Skeletal muscle cell (primary cell): ENCODE results near the gene R3HDM2.
"Not testable (repeated sequence)": the region's sequence is repeated elsewhere in the genome, so short reads cannot be mapped to it uniquely, and the experiment has no call there.

Experiments
- DNase-seq: peaks from one replicate; pipeline ENCODE4 v3.0.0-alpha.2; 2010; ENCODE audit warnings: low read depth
- H3K4me3 ChIP-seq: 2 replicates; pipeline ENCODE4 v1.5.1; 2011; ENCODE audit warnings: low read depth, mild to moderate bottlenecking, control low read depth, low read length, moderate library complexity

R3HDM2 gene

DNA sequence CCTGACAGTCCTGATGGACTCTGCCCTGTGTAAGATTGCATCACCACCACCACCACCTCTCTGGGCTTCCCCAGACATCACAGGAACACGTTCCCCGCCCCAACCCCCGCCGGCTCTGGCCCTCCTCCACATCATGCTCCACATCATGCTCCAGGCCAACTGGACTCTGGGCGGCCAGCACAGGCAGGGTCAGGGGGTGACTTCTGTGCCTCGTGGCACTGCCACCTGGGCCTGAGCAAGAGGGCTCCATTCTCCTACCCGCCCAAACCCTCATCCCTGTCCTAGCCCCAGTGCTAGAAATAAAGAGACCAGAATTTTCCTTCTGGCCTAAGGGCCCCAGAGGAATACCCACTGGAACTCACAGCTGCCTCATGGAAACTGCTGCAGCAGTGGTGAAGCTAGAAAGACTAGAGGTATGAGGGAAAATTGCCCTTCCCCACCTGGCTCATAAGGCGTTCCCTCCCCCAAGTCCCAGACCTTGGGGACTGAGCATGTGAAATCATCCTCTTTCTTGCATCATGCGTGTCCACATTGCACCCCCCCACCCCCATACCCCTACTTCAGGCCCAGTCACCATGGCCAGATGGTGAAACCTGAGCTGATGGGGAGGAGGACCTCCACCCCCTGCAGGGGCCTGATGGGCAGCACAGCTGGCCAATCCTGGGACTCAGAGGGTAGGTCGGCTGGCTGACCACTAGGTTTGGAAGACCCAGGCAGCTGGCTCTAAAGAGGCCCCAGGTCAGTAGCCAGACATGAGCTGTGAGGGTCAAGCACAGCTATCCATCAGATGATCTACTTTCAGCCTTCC is 23.9 kb upstream of the R3HDM2 start, which contains the start of gene INHBE:
INHBE (plus strand) TSS at position 742 of the 808 bp plus-strand sequence. CDS start 230 bp downstream, outside the sequence.
- peak within 1 kb of the TSS; percentile 33 for H3K4me3 ChIP-seq
- peak; percentile 96 for DNase-seq

DNA sequence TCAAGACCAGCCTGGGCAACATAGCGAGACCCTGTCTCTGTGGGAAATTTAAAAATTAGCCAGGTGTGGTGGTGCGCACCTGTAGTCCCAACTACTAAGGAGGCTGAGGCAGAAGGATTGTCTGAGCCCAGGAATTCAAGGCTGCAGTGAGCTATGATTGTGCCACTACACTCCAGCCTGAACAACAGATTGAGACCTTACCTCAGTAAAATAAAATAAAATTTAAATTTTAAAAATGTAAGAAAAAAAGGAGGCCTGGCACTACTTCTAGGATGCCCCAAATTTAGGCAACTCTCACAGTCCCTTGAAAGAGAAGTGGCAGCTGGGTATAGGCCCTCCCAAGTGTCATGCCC is 23.3 kb upstream of the R3HDM2 start:
- DNase-seq: no peak
- no peak overlapping the region for H3K4me3 ChIP-seq

DNA sequence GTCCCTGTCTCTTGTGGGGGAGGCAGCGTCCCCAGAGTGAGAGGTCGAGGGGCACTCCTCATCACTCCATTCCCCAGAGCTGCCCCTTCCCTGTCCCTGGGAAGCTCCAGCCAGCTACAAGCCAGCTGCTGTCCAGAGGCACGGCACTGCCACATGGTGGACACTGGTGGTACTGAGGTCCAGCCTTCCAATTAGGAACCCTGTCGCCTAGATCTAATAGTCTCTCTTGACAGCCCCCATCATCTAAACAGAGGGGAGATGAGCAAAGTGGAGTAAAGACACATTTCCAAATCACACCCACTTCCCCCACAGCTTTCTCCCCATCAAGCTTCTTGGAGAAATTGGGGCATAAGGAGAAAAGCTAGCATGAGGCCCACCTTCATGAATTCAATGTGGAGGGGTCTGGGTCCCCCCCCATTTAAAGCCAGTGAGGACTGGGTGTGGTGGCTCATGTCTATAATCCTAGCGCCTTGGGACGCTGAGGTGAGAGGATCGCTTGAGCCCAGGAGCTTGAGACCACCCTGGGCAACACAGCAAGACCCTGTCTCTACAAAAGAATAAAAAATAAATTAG is 22.2 kb upstream of the R3HDM2 start:
- no peak overlapping the region for H3K4me3 ChIP-seq
- peak; percentile 51 for DNase-seq

DNA sequence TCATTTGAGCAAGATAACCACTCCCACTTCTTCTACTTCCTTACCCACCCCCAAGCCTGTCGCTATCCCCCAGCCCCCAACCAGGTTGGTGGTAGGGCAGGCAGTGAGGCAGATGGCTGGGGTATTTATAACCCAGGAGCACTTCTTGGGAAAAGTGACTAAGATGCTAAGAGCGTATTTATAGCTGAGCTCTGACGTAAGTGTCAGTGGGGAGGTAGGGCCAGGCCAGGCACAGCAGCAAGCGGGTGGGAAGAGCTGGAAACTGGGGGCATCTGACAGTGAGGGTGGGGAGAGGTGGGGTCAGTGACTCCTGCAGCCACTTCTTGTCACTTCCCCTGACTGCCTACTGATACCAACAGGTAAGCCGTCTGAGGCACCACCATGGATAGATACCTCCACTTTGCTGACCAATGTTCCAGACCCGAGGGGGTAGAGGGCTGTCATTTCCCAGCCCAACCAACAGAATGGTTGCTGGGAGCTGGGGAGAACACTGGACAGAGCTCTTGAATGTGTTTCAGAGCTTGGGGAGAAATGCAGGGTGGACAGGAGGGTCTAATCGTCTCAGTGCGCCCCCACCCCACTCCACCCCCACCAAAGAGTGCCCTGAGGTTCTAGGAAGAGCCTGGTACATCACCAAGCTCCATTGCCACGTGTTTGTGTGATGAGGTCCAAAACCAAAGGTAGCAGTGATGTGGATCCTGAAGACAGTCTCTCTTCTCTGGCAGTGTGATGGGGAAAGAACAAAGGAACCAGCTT is 21.5 kb upstream of the R3HDM2 start:
- peak; percentile 81 for DNase-seq

DNA sequence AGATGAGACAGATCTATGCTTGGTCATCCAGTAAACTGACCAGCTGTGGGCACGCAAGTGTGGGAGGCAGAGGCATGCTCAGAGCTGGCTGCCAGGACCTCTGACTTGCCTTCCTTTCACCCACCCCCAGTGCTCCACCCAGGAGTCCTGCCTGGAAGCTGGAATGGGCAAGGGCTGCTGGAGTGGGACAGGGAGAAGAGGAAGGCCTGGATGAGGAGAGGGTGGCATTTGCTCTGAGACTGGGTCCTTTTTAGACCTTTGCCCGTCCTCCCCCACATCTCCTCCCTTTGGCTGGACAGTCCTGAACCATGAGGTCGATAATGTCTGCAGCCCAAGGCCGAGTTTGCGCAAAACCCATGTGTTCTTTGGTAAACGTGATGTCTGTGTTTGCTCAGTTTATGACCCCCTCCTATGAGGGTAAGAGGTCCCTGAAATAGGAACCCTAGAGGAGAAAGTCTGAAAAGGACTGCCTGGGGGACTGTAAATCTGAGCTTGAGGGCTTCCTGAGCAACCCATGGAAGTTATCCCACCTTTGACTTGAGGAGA is 20.5 kb upstream of the R3HDM2 start:
- H3K4me3 ChIP-seq: no peak overlapping the region
- DNase-seq: no peak

More for the DNA sequence above, 21.5 kb upstream of the R3HDM2 start:
- H3K4me3 ChIP-seq: no peak overlapping the region

DNA sequence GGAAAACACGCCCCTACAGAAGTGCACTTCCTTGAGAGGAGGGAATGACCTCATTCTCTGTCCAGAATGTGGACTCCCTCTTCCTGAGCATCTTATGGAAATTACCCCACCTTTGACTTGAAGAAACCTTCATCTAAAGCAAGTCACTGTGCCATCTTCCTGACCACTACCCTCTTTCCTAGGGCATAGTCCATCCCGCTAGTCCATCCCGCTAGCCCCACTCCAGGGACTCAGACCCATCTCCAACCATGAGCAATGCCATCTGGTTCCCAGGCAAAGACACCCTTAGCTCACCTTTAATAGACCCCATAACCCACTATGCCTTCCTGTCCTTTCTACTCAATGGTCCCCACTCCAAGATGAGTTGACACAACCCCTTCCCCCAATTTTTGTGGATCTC is 19.2 kb upstream of the R3HDM2 start:
- DNase-seq: no peak
- H3K4me3 ChIP-seq: no peak overlapping the region

DNA sequence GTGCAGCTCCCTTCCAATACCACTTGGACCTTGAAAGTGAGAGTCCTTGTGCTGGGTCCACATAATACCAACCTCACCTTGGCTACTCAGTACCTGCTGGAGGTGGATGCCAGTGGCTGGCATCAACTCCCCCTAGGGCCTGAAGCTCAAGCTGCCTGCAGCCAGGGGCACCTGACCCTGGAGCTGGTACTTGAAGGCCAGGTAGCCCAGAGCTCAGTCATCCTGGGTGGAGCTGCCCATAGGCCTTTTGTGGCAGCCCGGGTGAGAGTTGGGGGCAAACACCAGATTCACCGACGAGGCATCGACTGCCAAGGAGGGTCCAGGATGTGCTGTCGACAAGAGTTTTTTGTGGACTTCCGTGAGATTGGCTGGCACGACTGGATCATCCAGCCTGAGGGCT is 18.5 kb upstream of the R3HDM2 start:
- no peak overlapping the region for H3K4me3 ChIP-seq
- no peak for DNase-seq

DNA sequence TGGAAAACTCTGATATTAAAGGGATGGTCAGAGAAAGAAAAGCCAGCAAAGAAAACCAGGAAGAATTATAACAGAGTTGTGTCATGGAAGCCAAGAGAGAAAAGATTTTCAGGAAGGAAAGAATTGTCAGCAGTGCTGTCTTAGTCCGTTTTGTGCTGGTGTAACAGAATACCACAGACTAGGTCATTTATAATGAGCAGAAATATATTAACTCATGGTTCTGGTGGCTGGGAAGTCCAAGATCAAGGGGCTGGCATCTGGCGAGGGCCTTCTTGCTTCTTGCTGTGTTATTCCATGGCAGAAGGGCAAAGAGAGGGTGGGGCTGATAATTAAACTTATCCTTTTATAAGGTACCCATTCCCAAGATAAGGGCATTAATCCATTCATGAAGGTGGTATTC is 17.8 kb upstream of the R3HDM2 start:
- H3K4me3 ChIP-seq: no peak overlapping the region
- DNase-seq: no peak

DNA sequence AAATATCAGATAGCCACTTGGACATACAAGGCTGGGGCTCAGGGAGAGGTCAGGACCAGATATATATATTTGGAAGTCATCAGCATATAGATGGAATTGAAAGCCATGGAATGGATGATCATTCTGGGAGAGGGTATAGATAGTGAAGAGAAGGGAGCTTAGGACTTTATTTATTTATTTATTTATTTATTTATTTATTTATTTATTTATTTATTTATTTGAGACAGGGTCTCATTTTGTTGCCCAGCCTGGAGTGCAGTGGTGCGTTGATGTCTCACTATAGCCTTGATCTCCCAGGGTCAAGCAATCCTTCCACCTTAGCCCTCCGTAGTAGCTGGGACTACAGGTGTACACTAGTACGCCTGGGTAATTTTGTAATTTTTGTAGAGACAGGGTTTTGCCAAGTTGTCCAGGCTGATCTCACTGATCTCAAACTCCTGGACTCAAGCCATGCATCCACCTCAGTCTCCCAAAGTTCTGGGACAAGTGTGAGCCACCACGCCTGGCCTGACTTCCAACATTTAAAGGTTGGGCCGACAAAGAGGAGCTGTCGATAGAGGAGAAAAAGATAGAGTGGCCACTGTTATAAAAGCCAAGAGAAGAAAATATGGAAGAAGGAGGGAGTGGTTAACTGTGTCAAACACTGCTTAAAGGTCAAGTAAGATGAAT is 15.6 kb upstream of the R3HDM2 start:
- no peak for DNase-seq
- no peak overlapping the region for H3K4me3 ChIP-seq

DNA sequence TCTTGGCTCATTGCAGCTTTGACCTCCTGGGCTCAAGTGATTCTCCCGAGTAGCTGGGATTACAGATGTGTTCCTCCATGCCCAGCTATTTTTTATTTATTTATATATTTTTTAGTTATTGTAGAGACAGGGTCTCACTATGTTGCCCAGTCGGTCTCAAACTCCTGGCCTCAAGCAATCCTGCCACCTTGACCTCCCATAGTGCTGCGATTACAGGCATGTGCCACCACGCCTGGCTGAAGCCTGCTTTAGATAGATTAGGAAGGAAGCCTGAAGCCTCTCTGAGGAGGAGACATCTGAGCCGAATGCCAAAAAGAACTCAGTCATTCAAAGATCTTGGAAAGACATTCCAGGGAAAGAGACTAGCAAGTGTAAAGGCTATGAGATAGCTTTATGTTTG is 13.9 kb upstream of the R3HDM2 start:
- H3K4me3 ChIP-seq: no peak overlapping the region
- no peak for DNase-seq

DNA sequence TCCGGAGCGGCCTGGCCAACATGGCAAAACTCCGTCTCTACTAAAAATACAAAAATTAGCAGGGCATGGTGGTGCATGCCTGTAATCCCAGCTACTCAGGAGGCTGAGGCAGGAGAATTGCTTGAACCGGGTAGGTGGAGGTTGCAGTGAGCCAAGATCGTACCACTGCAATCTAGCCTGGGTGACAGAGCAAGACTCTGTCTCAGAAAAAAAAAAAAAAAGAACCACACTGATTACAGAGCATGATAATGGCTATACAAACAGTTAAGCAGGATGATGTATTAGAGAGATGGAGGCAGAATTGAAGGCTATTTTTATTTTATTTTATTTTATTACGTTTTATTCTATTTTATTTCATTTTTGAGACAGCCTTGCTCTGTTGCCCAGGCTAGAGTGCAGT is 13.5 kb upstream of the R3HDM2 start:
- not testable (repeated sequence) for DNase-seq, H3K4me3 ChIP-seq

DNA sequence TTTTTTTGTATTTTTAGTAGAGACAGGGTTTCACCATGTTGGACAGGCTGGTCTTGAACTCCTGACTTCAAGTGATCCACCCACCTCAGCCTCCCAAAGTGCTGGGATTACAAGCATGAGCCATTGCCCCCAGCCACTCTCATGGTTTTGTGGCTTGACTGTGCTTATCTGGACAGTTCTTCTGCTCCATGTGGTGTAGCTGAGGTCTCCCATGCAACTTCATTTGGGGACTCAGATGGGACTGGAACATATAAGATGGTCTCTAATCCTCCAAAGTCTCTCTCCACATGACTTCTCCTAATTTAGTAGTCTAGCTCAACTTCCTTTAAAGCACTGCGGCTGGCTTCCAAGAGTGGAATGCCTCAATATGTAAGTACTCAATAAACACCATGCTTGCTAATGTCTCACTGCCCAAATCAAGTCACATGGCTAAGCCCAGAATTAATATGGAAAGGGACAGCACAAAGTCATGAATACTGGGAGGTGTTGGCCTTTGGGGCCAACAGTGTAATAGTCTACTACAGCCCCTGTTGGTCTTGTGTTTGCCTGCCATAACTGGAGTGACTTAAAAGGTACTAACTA is 11.1 kb upstream of the R3HDM2 start:
- H3K4me3 ChIP-seq: no peak overlapping the region
- no peak for DNase-seq

DNA sequence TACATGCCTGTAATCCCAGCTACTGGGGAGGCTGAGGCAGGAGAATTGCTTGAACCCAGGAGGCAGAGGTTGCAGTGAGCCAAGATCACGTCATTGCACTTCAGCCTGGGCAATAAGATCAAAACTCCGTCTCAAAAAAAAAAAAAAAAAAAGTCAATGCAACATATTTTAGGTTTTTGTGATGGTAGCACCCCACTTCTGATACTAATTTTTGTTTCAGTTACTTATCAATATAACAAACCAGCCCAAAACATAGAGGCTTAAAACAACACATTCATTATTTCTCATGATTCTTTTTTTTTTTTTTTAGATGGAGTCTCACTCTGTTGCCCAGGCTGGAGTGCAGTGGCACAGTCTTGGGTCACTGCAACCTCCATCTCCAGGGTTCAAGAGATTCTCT is 10.6 kb upstream of the R3HDM2 start:
- not testable (repeated sequence) for H3K4me3 ChIP-seq, DNase-seq

DNA sequence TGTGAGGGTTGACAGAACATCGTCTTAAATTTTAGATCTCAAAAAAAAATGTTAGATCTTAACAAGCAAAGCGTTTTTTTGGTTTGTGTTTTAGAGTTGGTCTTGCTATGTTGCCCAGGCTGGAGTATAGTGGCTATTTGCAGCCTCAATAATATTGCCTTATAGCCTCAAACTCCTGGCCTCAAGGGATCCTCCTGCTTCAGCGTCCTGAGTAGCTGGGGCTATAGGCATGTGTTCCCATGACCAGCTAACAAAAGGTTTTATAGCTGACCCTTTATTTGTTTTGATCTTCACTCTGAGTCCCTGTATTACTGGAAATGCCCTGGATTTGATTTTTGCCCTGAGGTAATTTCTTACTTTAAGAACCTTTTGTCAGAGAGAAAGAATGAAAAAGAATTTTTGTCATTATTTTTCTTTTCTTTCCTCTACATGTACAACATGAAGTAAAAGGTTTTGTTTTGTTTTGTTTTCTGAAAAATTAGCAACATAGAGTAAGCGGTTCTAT is 9.0 kb upstream of the R3HDM2 start:
- DNase-seq: no peak
- no peak overlapping the region for H3K4me3 ChIP-seq

DNA sequence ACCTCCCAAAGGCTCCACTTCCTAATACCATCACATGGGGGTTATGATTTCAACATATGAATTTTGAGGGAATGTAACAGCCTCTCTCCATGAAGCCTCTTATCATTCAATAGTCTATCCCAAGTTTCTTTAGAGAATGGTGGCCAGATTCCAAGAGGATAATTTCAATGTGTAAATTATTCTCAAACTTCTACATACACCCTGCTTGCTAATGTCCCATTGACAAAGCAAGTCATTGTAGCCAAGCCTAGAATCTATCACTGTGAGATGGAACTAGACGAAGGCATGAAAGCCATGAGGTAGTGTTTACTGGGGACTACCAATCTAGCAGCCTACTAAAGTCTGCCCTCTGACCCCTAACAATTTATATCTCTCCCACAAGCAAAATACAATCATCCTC is 7.6 kb upstream of the R3HDM2 start:
- DNase-seq: no peak
- H3K4me3 ChIP-seq: no peak overlapping the region

DNA sequence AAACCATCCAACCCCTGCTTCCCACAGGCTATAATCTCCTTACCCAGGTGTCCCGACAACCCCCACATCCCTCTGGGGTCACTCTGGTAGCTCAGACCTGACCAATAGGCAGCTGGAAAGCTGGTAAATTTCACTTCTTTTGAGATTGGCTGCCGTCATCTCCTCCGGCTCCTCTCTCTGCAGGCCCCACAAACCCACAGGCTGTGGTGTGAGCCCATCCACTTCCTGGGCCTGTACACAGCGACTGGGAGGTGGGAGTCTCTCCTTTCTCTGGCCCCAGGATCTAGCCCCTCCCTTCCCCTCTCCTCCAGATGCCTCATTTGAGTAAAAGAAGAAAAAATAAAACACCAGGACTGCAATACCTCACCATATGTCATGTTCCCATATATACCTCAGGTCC is 4.5 kb upstream of the R3HDM2 start:
- no peak for DNase-seq

DNA sequence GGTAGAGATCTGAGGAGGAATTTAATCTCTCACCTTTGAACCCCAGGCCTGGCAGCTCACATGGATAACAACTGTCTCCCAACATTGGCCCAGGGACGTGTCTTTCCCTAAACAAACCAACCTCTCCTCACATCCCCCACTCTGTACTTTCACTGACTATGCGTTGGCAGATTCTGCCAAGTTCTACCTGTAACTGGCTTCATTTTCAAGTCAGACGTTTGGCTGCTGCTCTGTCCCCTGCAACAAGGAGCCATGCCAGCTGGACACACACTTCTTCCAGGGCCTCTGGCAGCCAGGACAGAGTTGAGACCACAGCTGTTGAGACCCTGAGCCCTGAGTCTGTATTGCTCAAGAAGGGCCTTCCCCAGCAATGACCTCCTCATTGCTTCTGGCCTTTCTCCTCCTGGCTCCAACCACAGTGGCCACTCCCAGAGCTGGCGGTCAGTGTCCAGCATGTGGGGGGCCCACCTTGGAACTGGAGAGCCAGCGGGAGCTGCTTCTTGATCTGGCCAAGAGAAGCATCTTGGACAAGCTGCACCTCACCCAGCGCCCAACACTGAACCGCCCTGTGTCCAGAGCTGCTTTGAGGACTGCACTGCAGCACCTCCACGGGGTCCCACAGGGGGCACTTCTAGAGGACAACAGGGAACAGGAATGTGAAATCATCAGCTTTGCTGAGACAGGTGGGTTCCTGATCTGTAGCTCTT is 3.8 kb upstream of the R3HDM2 start, which contains the start of gene INHBC:
INHBC (plus strand) TSS at position 268 of the 707 bp plus-strand sequence; CDS start at position 371, 103 bp downstream.
- no peak for DNase-seq
- no peak within 1 kb of the TSS for H3K4me3 ChIP-seq

More for the DNA sequence above, 4.5 kb upstream of the R3HDM2 start:
- H3K4me3 ChIP-seq: no peak overlapping the region

DNA sequence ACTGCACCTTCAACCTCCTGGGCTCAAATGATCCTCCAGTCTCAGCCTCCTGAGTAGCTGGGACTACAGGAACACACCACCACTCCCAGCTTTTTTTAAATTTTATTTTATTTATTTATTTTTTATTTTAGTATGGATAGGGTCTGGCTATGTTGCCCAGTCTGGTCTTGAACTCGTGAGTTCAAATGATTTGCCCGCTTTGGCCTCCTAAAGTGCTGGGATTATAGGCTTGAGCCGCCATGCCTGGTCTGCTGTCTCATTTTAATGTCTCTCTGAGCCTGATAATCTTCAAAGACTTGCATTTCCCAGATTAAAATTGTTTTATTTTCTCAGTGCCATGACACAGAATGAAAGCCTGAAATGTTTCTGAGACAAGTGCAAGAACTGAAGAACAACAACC is 2.5 kb upstream of the R3HDM2 start:
- no peak for DNase-seq
- no peak overlapping the region for H3K4me3 ChIP-seq
